NCI-H1436 (cell line): ENCODE data around the gene INSIG2.
"Not testable (repeated sequence)": the region's sequence is repeated elsewhere in the genome, so short reads cannot be mapped to it uniquely, and the experiment has no call there.

Source experiments
- DNase-seq: peaks from one replicate; lab custom pipeline; 2025; lab: John Stamatoyannopoulos, UW

The INSIG2 gene

DNA sequence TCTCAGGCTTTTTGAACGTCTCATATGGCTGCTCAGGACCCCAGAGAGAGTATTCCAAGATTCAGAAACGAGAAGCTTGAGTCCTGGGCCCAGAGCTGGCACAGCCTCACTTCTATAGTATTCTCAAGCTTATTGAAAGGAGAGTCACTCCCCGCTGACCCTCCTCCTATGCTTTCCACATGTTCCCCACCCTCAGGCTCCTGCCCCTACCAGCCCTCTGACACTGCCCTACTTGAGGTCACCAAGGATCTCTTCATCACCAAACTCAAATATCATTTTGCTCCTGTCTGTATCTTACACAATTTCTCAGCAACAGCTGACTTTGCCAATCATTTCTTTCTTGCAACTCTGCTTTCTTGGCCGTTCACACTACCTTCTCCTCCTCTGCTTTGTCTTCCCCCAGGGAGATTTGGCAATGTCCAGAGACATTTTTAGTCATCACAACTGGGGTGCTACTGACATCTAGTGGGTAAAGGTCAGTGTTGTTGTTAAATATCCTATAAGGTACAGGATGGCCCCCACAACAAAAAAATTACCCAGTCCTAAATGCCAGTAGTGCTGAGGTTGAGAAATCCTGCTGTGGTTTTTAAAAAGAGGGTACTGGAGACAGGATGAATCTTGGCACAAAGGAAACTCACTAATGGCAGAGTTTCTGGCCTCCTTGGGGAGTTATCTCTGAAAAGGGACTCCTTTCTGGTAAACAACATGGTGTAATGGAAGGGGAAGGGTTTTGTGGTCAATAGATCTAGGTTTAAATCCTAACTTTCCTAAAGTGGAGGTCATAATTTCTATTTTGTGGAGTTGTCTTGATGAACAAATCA is 26.9 kb upstream of the INSIG2 start:
- DNase-seq, result peak; percentile 6

DNA sequence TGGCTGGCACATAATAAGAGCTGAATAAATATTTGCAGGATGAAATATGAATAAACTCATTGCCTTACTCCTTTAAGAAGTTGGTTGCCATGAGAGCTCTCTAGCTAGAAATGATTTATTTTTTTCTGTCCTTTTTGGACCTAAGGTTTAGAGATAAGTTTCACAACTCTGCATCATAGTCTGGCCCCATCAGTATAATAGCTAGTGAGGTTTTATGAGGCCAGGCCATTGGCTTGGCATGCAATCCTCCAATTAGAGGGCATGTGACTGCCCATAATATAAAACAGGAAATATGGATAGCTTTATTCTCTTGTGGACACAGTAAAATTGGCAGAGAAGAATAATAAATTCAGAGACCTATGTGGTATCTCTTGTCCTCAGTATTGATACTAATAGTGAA is 26.2 kb upstream of the INSIG2 start:
- no peak for DNase-seq

DNA sequence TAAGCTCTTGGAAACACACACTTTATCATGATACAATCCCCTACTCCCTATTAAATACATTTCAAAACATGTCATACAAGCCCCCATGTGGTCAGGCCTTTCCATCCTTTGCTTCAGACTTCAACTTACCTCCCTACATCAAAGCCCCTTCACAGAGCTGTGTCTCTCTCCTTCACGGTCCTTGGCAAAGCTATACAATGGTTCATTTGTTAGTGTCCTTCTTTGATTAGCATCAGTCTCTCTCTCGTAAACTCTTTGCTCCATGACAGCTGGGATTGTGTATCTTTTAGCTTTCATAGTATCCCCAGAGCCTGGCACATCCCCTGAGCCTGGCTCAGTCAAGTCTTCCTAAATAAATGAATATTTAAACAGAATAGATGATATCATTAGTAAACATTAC is 25.6 kb upstream of the INSIG2 start:
- no peak for DNase-seq

DNA sequence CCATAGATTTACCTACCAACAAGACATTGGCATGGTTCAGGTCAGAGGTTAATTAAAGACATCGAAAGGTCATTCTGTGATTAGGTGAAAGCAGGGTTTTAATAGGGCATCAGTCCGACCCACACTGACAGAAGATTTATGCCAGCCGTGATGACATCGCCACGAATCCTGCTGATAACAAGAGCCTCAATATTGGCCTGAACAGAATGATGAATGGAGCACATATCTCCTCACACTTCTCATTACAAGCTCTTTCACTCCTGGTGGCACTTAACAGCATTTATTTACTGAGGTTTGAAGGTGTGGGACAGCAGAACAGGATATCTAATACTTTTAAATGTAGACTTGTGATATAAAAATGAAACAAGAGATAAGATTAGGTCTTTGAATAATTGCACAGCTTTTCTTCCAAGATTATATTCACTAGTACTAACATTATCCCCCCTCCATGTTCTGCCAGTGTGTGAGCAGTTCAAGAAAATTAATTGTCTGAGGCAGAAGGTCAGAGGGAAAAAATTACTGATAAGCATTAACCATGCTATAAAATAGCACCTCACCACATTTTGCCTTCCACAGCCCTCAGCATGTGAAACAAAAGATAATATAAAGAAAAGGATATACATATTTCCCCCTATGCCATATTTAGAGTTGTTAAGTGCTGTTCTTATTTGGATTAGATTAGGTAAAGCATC is 23.1 kb upstream of the INSIG2 start:
- no peak for DNase-seq

DNA sequence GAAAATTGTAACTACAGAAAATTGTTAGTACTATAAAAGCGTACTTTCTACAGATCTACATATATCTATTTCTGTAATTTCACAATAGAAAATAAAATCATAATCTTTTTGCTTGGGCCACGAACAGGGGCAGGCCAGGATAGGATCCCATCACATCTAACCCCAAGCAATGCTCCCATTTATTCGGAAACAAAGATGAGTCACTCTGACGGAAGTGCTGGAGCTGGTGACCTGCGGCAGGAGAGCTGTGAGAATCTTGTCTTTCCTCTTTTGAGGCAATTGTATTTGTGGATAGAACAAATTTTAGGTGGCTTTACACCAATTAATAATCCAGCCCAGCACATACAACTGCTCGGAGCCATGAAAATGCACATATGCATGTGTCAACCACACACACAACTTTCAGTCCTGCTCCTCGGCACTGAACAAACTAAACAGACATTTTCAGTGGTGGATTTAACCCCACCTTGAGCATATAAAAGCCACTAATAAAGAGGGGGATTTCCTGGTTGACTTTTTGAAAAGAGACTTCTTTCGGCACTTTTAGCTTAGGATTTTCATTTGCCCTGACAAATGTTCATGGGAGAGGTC is 22.3 kb upstream of the INSIG2 start:
- no peak for DNase-seq

DNA sequence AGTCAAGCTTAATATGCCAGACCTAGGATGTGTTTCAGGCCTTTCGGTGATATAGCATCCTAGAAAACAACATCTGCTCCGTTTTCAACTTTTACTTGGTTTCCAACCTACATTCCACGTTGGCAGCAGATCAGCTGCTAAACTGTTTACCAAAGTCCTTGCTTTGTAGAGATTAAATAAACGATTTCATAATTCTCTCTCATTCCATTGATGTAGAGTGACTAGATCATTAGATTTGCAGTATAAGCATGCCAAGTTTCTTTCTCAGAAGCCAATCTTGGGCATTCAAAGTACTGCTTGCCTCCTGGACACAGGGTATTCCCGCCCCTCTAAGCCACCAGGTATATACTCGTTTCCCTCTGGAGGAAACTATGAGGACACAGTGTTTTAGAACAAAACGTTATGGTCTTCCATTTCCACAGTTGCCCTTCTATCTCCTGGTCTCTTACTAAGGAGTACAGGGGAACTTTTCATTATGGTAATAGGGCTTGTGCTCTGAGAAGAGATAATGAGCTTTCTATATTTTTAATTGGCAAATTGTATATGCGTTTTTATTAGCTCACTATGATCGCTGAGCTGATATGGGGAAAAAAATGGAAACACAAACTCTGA is 10.5 kb upstream of the INSIG2 start:
- DNase-seq, result no peak

DNA sequence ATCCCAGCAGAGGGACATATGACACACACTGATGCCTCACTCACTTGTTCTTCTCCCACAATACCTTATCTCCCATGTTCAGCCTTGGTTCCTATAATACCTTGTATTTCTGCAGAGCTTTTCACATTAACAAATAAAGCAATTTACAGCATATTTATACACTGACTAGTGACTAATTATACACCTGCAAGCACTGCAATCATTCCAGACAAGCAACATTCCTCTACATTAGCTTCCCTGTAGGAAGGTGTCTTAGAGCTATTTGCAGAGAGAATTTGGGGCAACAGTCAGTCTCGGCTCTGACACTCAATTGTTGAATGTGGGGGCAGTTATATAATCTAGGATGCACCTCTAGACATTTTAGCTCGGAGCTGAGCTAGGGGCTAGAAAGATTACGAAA is 9.5 kb upstream of the INSIG2 start:
- no peak for DNase-seq

DNA sequence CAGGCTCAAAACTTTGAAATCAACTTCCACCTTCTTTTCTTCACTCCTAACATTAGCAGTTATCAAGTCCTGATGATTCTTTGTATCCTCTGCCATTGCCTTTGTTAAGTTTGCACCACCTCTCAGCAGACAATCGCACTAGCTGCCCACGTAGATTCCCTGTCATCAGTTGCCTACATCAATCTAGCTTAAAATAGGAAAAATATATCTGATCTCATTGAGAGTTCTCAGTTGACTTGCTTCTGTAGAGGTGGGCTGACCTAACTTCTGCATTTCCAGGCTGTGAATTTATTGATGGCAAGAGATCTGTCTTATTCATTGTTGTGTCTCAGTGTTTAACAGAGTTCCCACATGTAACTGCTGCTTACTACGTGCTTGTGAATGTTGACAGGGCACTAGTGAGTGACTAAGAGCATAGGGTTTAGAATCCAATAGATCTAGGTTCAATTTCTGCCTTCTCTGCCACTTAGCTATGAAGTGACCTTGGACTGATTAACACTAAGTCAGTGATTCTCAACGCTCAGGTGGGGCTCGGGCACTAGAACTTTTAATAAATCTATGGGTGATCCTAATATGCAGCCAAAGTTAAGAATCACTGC is 3.7 kb upstream of the INSIG2 start:
- DNase-seq, result no peak

DNA sequence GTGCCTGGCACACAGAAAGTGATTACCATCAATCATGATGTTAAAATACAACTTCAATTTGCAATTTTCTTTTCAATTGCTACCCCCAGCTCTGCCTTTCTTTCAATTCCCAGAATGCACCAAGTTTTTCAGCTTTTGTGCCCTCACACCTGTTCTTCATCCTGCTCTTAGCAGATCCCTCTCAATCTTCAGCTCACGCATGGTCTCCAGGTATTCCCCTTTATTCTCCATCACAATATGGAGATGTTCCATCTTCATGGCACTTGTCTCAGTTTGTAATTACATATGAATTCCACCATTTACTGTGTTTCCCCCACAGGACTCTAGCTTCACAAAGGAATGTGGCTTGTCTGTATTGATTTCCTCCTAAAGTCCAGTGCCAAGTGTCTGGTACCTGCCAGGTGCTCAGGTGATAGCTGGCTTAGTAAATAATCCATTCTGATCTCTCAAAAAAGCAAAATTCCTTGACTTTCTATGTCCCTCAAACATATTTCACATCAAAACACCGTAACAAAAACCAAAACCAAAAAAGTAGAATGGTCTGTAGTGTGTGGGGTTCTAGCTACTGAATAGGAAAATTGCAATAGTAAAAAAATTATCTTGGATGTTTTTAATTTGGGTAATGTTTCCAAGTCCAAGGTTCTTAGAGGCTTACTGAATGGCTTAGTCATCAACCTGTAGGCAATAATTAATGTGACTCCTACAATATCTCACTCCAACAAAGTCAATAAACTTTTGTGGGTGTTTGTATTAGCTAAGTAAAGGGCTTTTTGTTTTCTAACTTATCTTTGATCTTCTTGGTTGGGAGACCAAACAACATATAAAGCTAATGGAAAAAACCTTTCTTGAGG is 2.9 kb upstream of the INSIG2 start:
- no peak for DNase-seq

DNA sequence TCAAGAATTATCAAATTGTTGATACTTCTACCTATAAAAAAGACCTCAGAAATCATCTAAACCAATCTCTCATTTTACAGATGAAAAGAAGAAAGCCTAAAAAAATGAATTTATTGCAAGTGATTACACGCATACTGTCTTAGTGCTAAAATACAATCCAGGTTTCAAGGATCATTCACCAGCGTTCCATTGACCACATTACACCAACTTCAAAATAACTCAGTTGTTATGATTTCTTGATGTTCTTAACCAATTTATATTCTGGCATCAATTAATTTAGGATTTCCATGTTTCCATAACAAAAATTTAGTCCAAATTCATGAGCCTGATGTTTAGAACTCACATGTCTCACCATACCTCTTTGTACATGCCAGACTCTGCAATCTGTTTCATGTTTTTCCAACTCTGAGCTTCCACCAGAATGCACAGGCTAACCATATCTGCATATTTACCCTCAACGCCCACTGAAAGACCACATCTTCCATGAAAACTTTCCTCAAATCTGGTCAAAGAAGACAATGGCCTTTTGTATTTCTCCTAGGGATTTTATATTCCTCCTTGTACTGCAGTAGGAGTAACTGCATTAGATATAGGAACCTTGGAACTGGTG is 2.1 kb upstream of the INSIG2 start:
- DNase-seq, result no peak

DNA sequence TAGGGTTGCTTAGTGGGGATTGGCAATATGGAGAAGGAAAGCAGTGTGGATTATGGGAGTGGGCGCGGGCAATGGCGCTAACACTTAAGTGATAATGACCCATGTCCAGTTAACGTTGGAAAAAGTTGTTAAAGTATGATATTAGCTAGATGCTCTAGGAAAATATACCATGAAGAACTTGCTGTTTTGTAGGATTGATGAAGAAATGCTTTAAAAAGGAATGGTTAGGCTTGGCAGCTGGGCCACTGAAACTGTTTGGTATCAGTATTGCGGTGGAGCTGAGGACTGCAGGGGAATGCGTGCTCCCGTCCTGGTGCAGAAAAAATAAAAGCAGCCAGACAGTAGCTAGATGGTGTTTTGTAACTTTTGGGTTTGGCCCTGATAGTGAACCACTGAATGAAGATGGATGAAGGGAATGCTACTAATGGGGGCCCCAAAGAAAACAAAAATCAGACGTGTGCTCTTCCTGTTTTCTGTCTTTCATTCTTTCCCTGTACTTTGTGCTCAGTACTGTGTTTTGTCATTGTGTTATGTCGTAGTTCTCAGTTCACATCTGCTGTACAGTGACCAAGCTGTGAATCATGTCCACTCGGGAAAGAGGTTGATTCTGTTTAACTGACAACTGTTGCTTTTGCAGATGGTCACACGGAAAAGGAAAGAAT is 999 bp downstream of the INSIG2 start:
- DNase-seq, result no peak

DNA sequence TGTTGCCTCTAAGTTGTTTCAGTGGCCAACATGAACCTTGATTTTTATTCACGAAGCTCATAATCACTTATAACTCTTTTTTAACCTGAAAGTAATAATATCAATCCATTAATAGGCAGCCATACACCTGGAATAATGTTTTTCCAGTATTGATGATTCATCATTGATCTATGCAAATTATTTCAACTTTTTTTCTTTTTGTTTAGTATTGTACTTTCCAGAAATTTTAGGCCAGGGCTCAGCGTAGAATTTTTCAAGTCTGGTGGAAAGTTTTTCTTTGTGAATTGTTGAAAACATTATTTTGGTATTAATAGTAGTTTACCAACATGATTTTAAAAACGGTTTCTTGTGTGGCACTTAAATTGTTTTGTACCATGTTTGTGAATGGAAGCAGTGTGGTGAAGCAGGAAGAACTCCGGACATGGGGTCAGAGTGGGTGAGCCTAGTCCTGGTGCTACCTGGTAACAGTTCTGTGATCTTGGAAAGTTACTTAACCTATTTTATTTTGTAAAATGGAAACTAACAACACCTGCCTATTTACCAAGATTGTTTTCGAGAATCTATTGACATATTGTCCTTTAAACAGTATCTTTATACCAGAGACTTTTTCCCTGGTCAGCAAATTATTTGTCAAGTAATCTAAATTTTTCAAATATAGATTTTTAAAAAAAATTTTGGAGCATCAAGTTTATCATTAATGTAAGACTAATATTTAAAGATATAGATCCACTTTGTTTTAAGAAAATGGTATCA is 2.3 kb downstream of the INSIG2 start:
- DNase-seq, result no peak

DNA sequence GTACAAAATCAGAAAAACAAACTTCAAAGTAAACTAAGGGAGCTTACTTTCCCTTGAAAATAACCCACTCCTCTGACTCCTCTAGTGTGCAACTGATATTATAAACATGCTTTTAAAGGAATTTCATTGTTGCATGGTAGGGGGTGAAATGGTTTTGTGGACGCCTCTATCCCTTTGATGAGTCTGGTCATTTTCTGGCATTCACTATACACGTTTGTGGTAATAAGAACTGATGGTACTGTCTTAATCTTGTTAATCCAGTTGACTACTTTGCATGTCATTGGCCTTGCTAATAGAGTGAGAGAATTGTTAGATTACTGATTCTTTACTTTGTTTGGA is 2.8 kb downstream of the INSIG2 start:
- DNase-seq, result no peak

DNA sequence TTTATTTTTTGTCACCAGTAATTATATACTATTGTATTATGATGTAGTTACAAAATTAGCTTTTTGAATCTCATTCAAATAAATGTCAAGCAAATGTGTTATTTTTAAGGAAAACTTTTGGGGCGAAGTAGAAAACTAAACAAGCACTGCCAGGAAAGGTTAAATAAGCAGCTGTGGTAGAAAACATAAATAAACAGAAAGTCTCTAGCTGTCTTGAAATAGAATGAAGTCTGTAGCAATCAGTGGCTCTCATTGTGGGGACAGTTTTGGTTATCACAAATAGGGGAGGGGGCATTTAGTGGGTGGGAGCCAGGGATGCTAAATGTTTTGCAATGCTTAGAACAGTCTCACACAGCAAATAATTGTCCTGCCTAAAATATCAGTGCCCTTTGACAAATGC is 3.4 kb downstream of the INSIG2 start:
- no peak for DNase-seq

DNA sequence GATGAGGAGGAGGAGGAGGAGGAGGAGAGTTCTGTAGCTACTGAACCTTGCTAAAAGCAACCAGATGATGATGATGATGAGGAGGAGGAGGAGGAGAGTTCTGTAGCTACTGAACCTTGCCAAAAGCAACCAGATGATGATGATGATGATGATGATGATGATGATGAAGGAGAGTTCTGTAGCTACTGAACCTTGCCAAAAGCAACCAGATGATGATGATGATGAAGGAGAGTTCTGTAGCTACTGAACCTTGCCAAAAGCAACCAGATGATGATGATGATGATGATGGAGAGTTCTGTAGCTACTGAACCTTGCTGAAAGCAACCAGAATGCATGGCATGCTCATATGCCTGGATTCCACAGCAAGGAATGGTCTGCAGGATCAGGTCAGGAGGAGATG is 5.8 kb downstream of the INSIG2 start:
- not testable (repeated sequence) for DNase-seq

DNA sequence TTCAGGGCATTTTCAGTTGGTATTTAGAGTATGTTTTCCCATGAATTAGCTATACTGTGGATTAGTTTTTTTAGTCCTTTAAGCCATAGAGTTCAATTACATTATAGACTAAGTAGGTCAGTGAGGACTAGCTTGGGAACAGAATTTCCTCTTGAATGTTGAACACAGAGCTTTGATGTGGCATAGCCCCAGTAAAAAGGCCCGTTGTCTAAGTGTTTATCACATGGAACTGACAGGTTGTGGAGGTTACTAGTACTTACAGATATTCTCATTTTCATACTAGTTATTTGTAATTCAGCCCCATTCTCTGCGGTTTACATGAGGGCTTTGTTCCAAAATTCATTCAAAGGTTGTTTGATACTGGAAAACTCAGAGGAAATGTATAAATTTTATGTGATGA is 6.2 kb downstream of the INSIG2 start:
- DNase-seq, result no peak

DNA sequence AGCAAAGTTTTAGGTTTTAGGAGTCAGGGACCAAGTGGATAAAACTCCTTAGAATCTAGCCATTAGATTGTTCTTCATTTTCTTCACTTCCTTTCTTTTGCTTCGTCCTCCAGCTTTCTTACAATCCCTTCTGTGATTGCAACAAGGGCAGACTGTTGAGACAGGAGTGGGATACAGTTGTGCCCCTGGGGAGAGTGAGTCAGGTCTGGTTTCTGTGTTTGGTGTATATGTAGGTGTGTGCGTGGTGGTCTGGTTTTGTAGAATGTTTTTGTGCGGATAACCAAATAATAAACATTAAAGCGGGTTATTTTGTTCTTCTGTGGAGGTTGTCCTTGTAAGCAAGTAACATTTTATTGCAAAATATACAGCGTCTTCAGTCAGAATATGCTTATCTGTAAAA is 7.3 kb downstream of the INSIG2 start:
- no peak for DNase-seq

DNA sequence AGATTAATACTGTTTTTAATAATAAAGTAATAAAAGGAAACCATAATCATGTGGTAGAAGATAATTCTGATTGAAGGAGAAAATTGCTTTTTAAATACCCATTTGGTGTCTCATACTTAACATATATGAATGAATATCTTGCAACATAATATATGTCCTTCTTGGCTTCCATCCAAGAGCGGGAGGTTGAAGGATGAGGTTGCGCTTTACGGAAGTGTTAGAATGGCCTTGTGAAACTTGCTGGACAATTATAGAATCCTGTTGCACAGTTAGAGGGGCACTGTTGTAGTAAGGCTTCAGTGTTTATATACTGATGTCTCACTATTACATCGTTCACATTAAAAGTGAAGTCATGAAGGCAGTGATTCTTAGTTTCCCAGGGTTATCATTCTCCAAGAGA is 9.4 kb downstream of the INSIG2 start:
- no peak for DNase-seq

DNA sequence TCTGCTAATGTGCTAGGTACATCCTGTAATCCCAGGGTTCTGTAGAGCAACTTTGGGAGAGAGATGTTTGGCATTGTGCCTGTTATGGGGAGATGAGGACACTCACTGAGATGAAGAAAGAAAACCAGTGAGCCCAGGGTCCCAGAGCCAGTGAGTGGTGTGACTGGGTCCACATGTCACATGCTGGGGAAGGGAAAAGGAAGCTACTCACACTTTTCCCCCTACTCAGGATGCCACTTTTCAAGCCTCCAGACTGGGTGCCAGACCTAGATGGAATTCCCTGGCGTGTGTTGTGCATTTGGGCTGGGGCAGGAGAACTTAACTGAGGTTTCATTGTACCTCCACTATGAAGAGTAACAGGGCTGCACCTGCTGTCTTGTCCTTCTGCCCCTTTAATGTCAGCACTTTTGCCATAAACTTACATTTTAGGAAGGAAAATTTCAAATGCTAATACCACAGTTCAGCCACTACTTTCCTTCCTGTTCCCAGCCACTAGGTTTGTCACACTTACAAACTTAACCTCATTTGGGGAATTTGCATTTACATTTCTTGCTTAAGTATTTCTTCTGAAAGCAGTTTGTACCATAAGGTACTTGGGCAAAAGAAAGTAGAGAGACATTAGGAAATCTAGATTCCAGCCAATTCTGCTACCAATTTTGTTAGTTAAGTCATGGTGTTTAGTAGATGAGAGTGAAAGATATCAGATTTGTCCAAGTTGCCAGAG is 10.2 kb downstream of the INSIG2 start:
- DNase-seq, result no peak
